ENCODE measurements around the gene IFNK. TPM values are rescaled to one million over a fixed set of nuclear protein-coding genes. Genes with fewer than 3 reads are reported as not detected.
A peak's percentile ranks its signal among the peaks of the same experiment; 100 is the strongest.

Gene IFNK
- total and polyA plus RNA-seq, 8 donors, result 0.14 TPM; not detected in 7

- Histone ChIP-seq H3K9me3 (no peaks in the 10 kb centered on the region), H3K36me3 (peaks cover 0 to 21% of the 10 kb centered on the region in 2 donors), H3K4me3 (no peak overlapping the region), H3K4me1 (peaks cover 0 to 23% of the 10 kb centered on the region in 2 donors), H3K27ac (peak overlapping the region; percentile 35 to 57), H3K27me3 (no peaks in the 10 kb centered on the region)
- TF ChIP-seq CTCF (IDR thresholded peaks at IDR 0.05), result no peak
- no peak for ATAC-seq
- DNase-seq, result no peak
- intact Hi-C loops (cut with DNase I), result no loop called here
Measured at GRCh38 chr9:27540502-27540901, 16.4 kb downstream of the IFNK start.

GRCh38 chr9:27541740-27542139 is 17.6 kb downstream of the IFNK start:
- DNase-seq (no peak), ATAC-seq (no peak)
- TF ChIP-seq CTCF (IDR thresholded peaks at IDR 0.05), result no peak
- Histone ChIP-seq H3K36me3 (peaks cover 0 to 25% of the 10 kb centered on the region in 2 donors), H3K9me3 (no peaks in the 10 kb centered on the region), H3K4me1 (peaks cover 0 to 18% of the 10 kb centered on the region in 2 donors), H3K27ac (no peak overlapping the region), H3K27me3 (no peaks in the 10 kb centered on the region), H3K4me3 (no peak overlapping the region)
- intact Hi-C loops (cut with DNase I), result no loop called here

GRCh38 chr9:27542508-27542907 is 18.4 kb downstream of the IFNK start:
- H3K9me3 ChIP-seq, result no peaks in the 10 kb centered on the region
- H3K4me3 ChIP-seq, result no peak overlapping the region
- DNase-seq, result no peak
- intact Hi-C loops (cut with DNase I), result no loop called here
- ATAC-seq, result no peak
- H3K4me1 ChIP-seq, result peaks cover 0 to 18% of the 10 kb centered on the region in 2 donors
- H3K27ac ChIP-seq, result no peak overlapping the region
- peaks cover 0 to 32% of the 10 kb centered on the region in 2 donors for H3K36me3 ChIP-seq
- no peaks in the 10 kb centered on the region for H3K27me3 ChIP-seq
- TF ChIP-seq CTCF (IDR thresholded peaks at IDR 0.05), result no peak

- H3K27me3 ChIP-seq, result no peaks in the 10 kb centered on the region
- no peak for TF ChIP-seq CTCF (IDR thresholded peaks at IDR 0.05)
- peaks cover 0 to 56% of the 10 kb centered on the region in 2 donors for H3K36me3 ChIP-seq
- intact Hi-C loops (cut with DNase I), result loop anchor here in 1 of 2 donors (5.0 kb wide), 1 partner anchor 213 kb away; no protein-coding TSS in a partner anchor
- H3K9me3 ChIP-seq, result no peaks in the 10 kb centered on the region
- H3K4me1 ChIP-seq, result peaks cover 0 to 6% of the 10 kb centered on the region in 2 donors
- no peak for DNase-seq
- H3K27ac ChIP-seq, result no peak overlapping the region
- ATAC-seq, result no peak
- H3K4me3 ChIP-seq, result no peak overlapping the region
Measured at GRCh38 chr9:27545471-27545870, 21.4 kb downstream of the IFNK start.

- Histone ChIP-seq H3K27ac (no peak overlapping the region), H3K4me1 (no peaks in the 10 kb centered on the region), H3K36me3 (peaks cover 0 to 80% of the 10 kb centered on the region in 2 donors), H3K9me3 (no peaks in the 10 kb centered on the region), H3K27me3 (no peaks in the 10 kb centered on the region), H3K4me3 (no peak overlapping the region)
- intact Hi-C loops (cut with DNase I), result loop anchor here in 1 of 2 donors (5.0 kb wide), 1 partner anchor 216 kb away; no protein-coding TSS in a partner anchor
- peak; percentile 1 to 41 for TF ChIP-seq CTCF (IDR thresholded peaks at IDR 0.05)
- peak; percentile 92 for ATAC-seq
- DNase-seq, result peak in 2 of 4 donors; percentile 58 to 60
Measured at GRCh38 chr9:27548055-27548741, 24.1 kb downstream of the IFNK start.

Measured in left lung (tissue), 10 donors.